Peyer's patch (tissue), 4 donors: ENCODE measurements around the gene GNG7.

Source experiments
- CTCF ChIP-seq, 6 experiments: fragments of 450-650 bp in 4 of 6; fragments of 200-600 bp in 2 of 6; sonication (generic) in 1 of 6; IDR thresholded peaks; one replicate each; pipeline ENCODE4 v1.5.1; 2017 to 2019; ENCODE audit warnings: antibody characterized with exemption in 6 of 6, mild to moderate bottlenecking in 3 of 6, moderate library complexity in 1 of 6
- POLR2A ChIP-seq, 2 donors: fragments of 450-650 bp; IDR thresholded peaks; one replicate each; pipeline ENCODE4 v1.5.1; 2017; ENCODE audit warnings: antibody characterized with exemption in 2 of 2, mild to moderate bottlenecking in 2 of 2, moderate library complexity in 2 of 2

GRCh38 chr19:2494084-2494446 is 208.4 kb downstream of the GNG7 start:
- TF ChIP-seq CTCF (IDR thresholded peaks at IDR 0.05), result no peak
- TF ChIP-seq POLR2A (IDR thresholded peaks at IDR 0.05), result no peak
